Liver (tissue), 9 donors: ENCODE measurements around the gene GHDC. TPM values are rescaled to one million over a fixed set of nuclear protein-coding genes. Genes with fewer than 3 reads are reported as not detected.

Source experiments
- DNase-seq: peaks from one replicate; pipeline ENCODE4 v3.0.0-alpha.2; 2017; ENCODE audit warnings: low spot score
- H3K27ac ChIP-seq, 2 donors: one replicate each; pipeline ENCODE4 v1.7.0; 2013; ENCODE audit warnings: inconsistent platforms in 2 of 2, low read length in 2 of 2, control low read depth in 1 of 2, low read depth in 1 of 2, mild to moderate bottlenecking in 1 of 2
- H3K27me3 ChIP-seq, 4 donors: one replicate each; pipeline versions ENCODE4 v1.6.1 to v1.7.0; 2013; ENCODE audit warnings: low read length in 3 of 4, inconsistent platforms in 1 of 4, mild to moderate bottlenecking in 1 of 4, moderate library complexity in 1 of 4; ENCODE audit not compliant: control insufficient read depth in 4 of 4, insufficient read depth in 4 of 4
- H3K36me3 ChIP-seq, 4 donors: one replicate each; pipeline versions ENCODE4 v1.6.1 to v1.7.0; 2013; ENCODE audit warnings: low read length in 3 of 4, mild to moderate bottlenecking in 3 of 4, low read depth in 1 of 4, moderate library complexity in 1 of 4; ENCODE audit not compliant: control insufficient read depth in 4 of 4, insufficient read depth in 3 of 4
- H3K4me1 ChIP-seq, 4 donors: one replicate each; pipeline versions ENCODE4 v1.6.1 to v1.7.0; 2013; ENCODE audit warnings: low read length in 3 of 4, mild to moderate bottlenecking in 3 of 4, moderate library complexity in 1 of 4; ENCODE audit not compliant: control insufficient read depth in 4 of 4, insufficient read depth in 4 of 4
- H3K4me3 ChIP-seq, 3 donors: one replicate each; pipeline versions ENCODE4 v1.6.1 to v1.7.0; 2013; ENCODE audit warnings: low read length in 3 of 3, control low read depth in 1 of 3, low read depth in 1 of 3, mild to moderate bottlenecking in 1 of 3
- H3K9ac ChIP-seq, 2 donors: one replicate each; pipeline ENCODE4 v1.7.0; 2013; ENCODE audit warnings: low read length in 2 of 2, mild to moderate bottlenecking in 2 of 2, moderate library complexity in 2 of 2, control low read depth in 1 of 2, low read depth in 1 of 2
- H3K9me3 ChIP-seq, 4 donors: one replicate each; pipeline versions ENCODE4 v1.6.1 to v1.7.0; 2013; ENCODE audit warnings: low read length in 3 of 4; ENCODE audit not compliant: control insufficient read depth in 4 of 4
- ATF3 ChIP-seq: IDR thresholded peaks from 2 replicates; pipeline ENCODE4 v1.6.1; 2016; ENCODE audit warnings: antibody characterized with exemption
- CTCF ChIP-seq: fragments of 150-350 bp; IDR thresholded peaks from 2 replicates; pipeline ENCODE4 v1.5.1; 2017; ENCODE audit warnings: improper control_type of control experiment, low read depth, low read length; ENCODE audit not compliant: missing input control
- EGR1 ChIP-seq, 2 donors: IDR thresholded peaks; 2 replicates each; pipeline ENCODE4 v1.6.1; 2016 to 2018; ENCODE audit warnings: antibody characterized with exemption in 2 of 2, low read depth in 2 of 2
- FOXA1 ChIP-seq: IDR thresholded peaks from 2 replicates; pipeline ENCODE4 v1.6.1; 2016; ENCODE audit warnings: antibody characterized with exemption
- FOXA2 ChIP-seq: IDR thresholded peaks from 2 replicates; pipeline ENCODE4 v1.6.1; 2016; ENCODE audit warnings: antibody characterized with exemption
- GABPA ChIP-seq, 2 donors: IDR thresholded peaks in 1 of 2; conservative IDR thresholded peaks in 1 of 2; 2 replicates each; pipeline ENCODE4 v1.6.1; 2016; ENCODE audit warnings: antibody characterized with exemption in 2 of 2, mild to moderate bottlenecking in 1 of 2, moderate library complexity in 1 of 2
- HNF4A ChIP-seq, 2 donors: conservative IDR thresholded peaks; 2 replicates each; pipeline ENCODE4 v1.6.1; 2016; ENCODE audit warnings: antibody characterized with exemption in 2 of 2, mild to moderate bottlenecking in 2 of 2
- HNF4G ChIP-seq: IDR thresholded peaks from 2 replicates; pipeline ENCODE4 v1.6.1; 2016; ENCODE audit warnings: antibody characterized with exemption
- MAX ChIP-seq: IDR thresholded peaks from 2 replicates; pipeline ENCODE4 v1.6.1; 2016; ENCODE audit warnings: antibody characterized with exemption
- NR2F2 ChIP-seq: IDR thresholded peaks from 2 replicates; pipeline ENCODE4 v1.6.1; 2016; ENCODE audit warnings: antibody characterized with exemption
- RAD21 ChIP-seq, 2 donors: IDR thresholded peaks; 2 replicates each; pipeline ENCODE4 v1.6.1; 2016; ENCODE audit warnings: antibody characterized with exemption in 2 of 2, mild to moderate bottlenecking in 2 of 2
- REST ChIP-seq: IDR thresholded peaks from 2 replicates; pipeline ENCODE4 v1.6.1; 2016; ENCODE audit warnings: antibody characterized with exemption, mild to moderate bottlenecking
- RXRA ChIP-seq, 2 donors: IDR thresholded peaks; 2 replicates each; pipeline ENCODE4 v1.6.1; 2017 to 2018; ENCODE audit warnings: antibody characterized with exemption in 2 of 2, mild to moderate bottlenecking in 1 of 2
- TAF1 ChIP-seq: conservative IDR thresholded peaks from 2 replicates; pipeline ENCODE4 v1.6.1; 2016; ENCODE audit warnings: antibody characterized with exemption, mild to moderate bottlenecking
- YY1 ChIP-seq: IDR thresholded peaks from 2 replicates; pipeline ENCODE4 v1.6.1; 2016; ENCODE audit warnings: antibody characterized with exemption, mild to moderate bottlenecking
- ZBTB33 ChIP-seq: IDR thresholded peaks from 2 replicates; pipeline ENCODE4 v1.6.1; 2016; ENCODE audit warnings: antibody characterized with exemption
- WGBS: extraction: QIAGEN DNeasy Blood & Tissue Kit; methylation state at CpG from one replicate; pipeline ENCODE4 v1.1.7; 2013; 5-methylcytosine and 5-hydroxymethylcytosine counted together
- polyA plus RNA-seq, 2 donors: library from polyadenylated mRNA; stranded (reverse) in 1 of 2; unstranded in 1 of 2; fragments of 200-250 nt in 1 of 2; fragments of >200 nt in 1 of 2; fragmentation: Nextera tagmentation in 1 of 2; extraction: Ambion mirVana in 1 of 2; gene quantifications; one replicate each; pipeline versions ENCODE4 v1.2.1 to v1.2.3, GENCODE V29; 2013 to 2015
- total RNA-seq, 2 donors: library from RNA; depleted of rRNA; stranded (reverse); fragments of >200 nt; gene quantifications; one replicate each; pipeline ENCODE4 v1.2.3, GENCODE V29; 2014
- donor health status: healthy.
- donor health status: healthy.
- donor health status: healthy.
- donor health status: healthy.
- donor health status: healthy.

Gene GHDC
- total and polyA plus RNA-seq, 4 donors, result 10.0 to 17.6 (median 12.3) TPM

- DNase-seq, result no peak
- Histone ChIP-seq H3K27me3 (no peaks in the 10 kb centered on the region), H3K27ac (no peak overlapping the region), H3K9ac (no peak overlapping the region), H3K9me3 (no peaks in the 10 kb centered on the region), H3K36me3 (no peaks in the 10 kb centered on the region), H3K4me1 (peaks cover 4 to 12% (median 6%) of the 10 kb centered on the region in 4 donors), H3K4me3 (no peak overlapping the region)
- TF ChIP-seq YY1 (no peak), NR2F2 (no peak), ZBTB33 (no peak), FOXA2 (no peak), EGR1 (IDR thresholded peaks at IDR 0.05; ENCODE audit: low read depth in 2 of 2) (no peak), REST (no peak), HNF4G (no peak), TAF1 (no peak), GABPA (IDR thresholded peaks at IDR 0.05 in 1 of 2, conservative IDR thresholded peaks at IDR 0.05 in 1 of 2) (no peak), RAD21 (IDR thresholded peaks at IDR 0.05) (no peak), HNF4A (conservative IDR thresholded peaks at IDR 0.05) (no peak), ATF3 (no peak), RXRA (IDR thresholded peaks at IDR 0.05) (no peak), CTCF (no peak), MAX (no peak), FOXA1 (no peak)
- 95% methylated on average over 23 of the region's 23 CpGs for WGBS
Observed at GRCh38 chr17:42192189-42193126, 1.8 kb downstream of the GHDC start.
